SK-N-MC (cell line): ENCODE results near the gene PDHB.

Experiments used
- DNase-seq: peaks from one replicate; pipeline ENCODE4 v3.0.0-alpha.2; 2011; ENCODE audit warnings: low read depth, low spot score
- H3K27ac ChIP-seq: fragments of 200-600 bp; sonication (generic); 2 replicates; pipeline ENCODE4 v1.5.1; 2016; ENCODE audit warnings: mixed run types
- H3K36me3 ChIP-seq: fragments of 200-600 bp; sonication (generic); 2 replicates; pipeline ENCODE4 v1.6.1; 2017; ENCODE audit warnings: antibody characterized with exemption, low read length, mixed read lengths; ENCODE audit not compliant: insufficient read depth
- H3K4me3 ChIP-seq: fragments of 200-600 bp; sonication (generic); 2 replicates; pipeline ENCODE4 v1.5.1; 2016
- H3K9ac ChIP-seq: fragments of 200-600 bp; sonication (generic); 2 replicates; pipeline ENCODE4 v1.8.0; 2017; ENCODE audit warnings: mixed run types, mixed read lengths; ENCODE audit not compliant: insufficient read length
- H3K9me3 ChIP-seq: fragments of 200-600 bp; sonication (generic); 2 replicates; pipeline ENCODE4 v1.6.1; 2017; ENCODE audit warnings: low read depth, mild to moderate bottlenecking, antibody characterized with exemption, low read length, moderate library complexity, mixed read lengths
- EZH2 ChIP-seq: fragments of 200-600 bp; sonication (generic); IDR thresholded peaks from one replicate; pipeline ENCODE4 v1.6.1; 2017; ENCODE audit warnings: antibody characterized with exemption
- FOXP2 ChIP-seq: optimal IDR thresholded peaks from 2 replicates; pipeline ENCODE3; 2011; ENCODE audit warnings: mild to moderate bottlenecking, moderate library complexity; ENCODE audit not compliant: insufficient read depth; ENCODE audit errors: extremely low read length, control extremely low read depth
- POLR2AphosphoS5 ChIP-seq: IDR thresholded peaks from 2 replicates; pipeline ENCODE4 v1.6.1; 2012; ENCODE audit warnings: mild to moderate bottlenecking, low read depth, low read length, borderline replicate concordance

The PDHB gene

GRCh38 chr3:58429657-58430056 is 4.0 kb downstream of the PDHB start:
- no peak overlapping the region for H3K27ac ChIP-seq
- DNase-seq, result no peak
- H3K36me3 ChIP-seq, result peaks cover 53% of the 10 kb centered on the region
- H3K9ac ChIP-seq, result no peak overlapping the region
- H3K9me3 ChIP-seq, result no peaks in the 10 kb centered on the region
- H3K4me3 ChIP-seq, result no peak overlapping the region
- TF ChIP-seq FOXP2 (no peak), EZH2 (no peak)

- Histone ChIP-seq H3K27ac (no peak overlapping the region), H3K9ac (no peak overlapping the region), H3K36me3 (peaks cover 54% of the 10 kb centered on the region), H3K4me3 (no peak overlapping the region), H3K9me3 (no peaks in the 10 kb centered on the region)
- no peak for TF ChIP-seq EZH2
- no peak for TF ChIP-seq POLR2AphosphoS5
- no peak for TF ChIP-seq FOXP2
- DNase-seq, result no peak
Observed at GRCh38 chr3:58427661-58428361, 5.8 kb downstream of the PDHB start.

- H3K36me3 ChIP-seq, result peaks cover 44% of the 10 kb centered on the region
Observed at GRCh38 chr3:58425782-58426181, 7.8 kb downstream of the PDHB start.

GRCh38 chr3:58424613-58425012 is 9.0 kb downstream of the PDHB start:
- H3K36me3 ChIP-seq, result peaks cover 33% of the 10 kb centered on the region

More at GRCh38 chr3:58425782-58426181, 7.8 kb downstream of the PDHB start:
- TF ChIP-seq POLR2AphosphoS5 (no peak), EZH2 (no peak), FOXP2 (no peak)
- no peak overlapping the region for H3K4me3 ChIP-seq
- no peak overlapping the region for H3K9ac ChIP-seq
- no peak for DNase-seq
- H3K27ac ChIP-seq, result no peak overlapping the region
- H3K9me3 ChIP-seq, result no peaks in the 10 kb centered on the region

GRCh38 chr3:58422756-58423325 is 10.8 kb downstream of the PDHB start:
- DNase-seq, result no peak
- no peak overlapping the region for H3K27ac ChIP-seq
- no peak overlapping the region for H3K9ac ChIP-seq
- no peaks in the 10 kb centered on the region for H3K9me3 ChIP-seq
- H3K4me3 ChIP-seq, result no peak overlapping the region
- no peak for TF ChIP-seq FOXP2
- TF ChIP-seq EZH2, result no peak
- TF ChIP-seq POLR2AphosphoS5, result no peak
- peaks cover 17% of the 10 kb centered on the region; the same call in 1 of the 2 replicates for H3K36me3 ChIP-seq

More at GRCh38 chr3:58424613-58425012, 9.0 kb downstream of the PDHB start:
- Histone ChIP-seq H3K9ac (no peak overlapping the region), H3K9me3 (no peaks in the 10 kb centered on the region), H3K27ac (no peak overlapping the region), H3K4me3 (no peak overlapping the region)
- no peak for DNase-seq
- no peak for TF ChIP-seq POLR2AphosphoS5
- no peak for TF ChIP-seq EZH2
- no peak for TF ChIP-seq FOXP2

GRCh38 chr3:58421004-58421403 is 12.6 kb downstream of the PDHB start:
- Histone ChIP-seq H3K36me3 (peaks cover 9% of the 10 kb centered on the region; the same call in 1 of the 2 replicates), H3K9me3 (no peaks in the 10 kb centered on the region), H3K9ac (no peak overlapping the region), H3K27ac (no peak overlapping the region), H3K4me3 (no peak overlapping the region)
- DNase-seq, result no peak
- no peak for TF ChIP-seq FOXP2
- TF ChIP-seq POLR2AphosphoS5, result no peak
- no peak for TF ChIP-seq EZH2

- H3K4me3 ChIP-seq, result no peak overlapping the region
- DNase-seq, result no peak
- H3K9me3 ChIP-seq, result no peaks in the 10 kb centered on the region
- no peak overlapping the region for H3K27ac ChIP-seq
- peaks cover 4% of the 10 kb centered on the region; the same call in 1 of the 2 replicates for H3K36me3 ChIP-seq
- TF ChIP-seq EZH2 (no peak), POLR2AphosphoS5 (no peak), FOXP2 (no peak)
- H3K9ac ChIP-seq, result no peak overlapping the region
Observed at GRCh38 chr3:58419780-58420507, 13.7 kb downstream of the PDHB start.

GRCh38 chr3:58418227-58418626 is 15.4 kb downstream of the PDHB start:
- Histone ChIP-seq H3K9ac (no peak overlapping the region), H3K4me3 (no peak overlapping the region), H3K36me3 (no peaks in the 10 kb centered on the region; the same call in 1 of the 2 replicates), H3K9me3 (no peaks in the 10 kb centered on the region), H3K27ac (no peak overlapping the region)
- no peak for DNase-seq
- TF ChIP-seq FOXP2 (no peak), EZH2 (no peak), POLR2AphosphoS5 (no peak)

GRCh38 chr3:58417075-58417474 is 16.6 kb downstream of the PDHB start:
- Histone ChIP-seq H3K9me3 (no peaks in the 10 kb centered on the region), H3K27ac (no peak overlapping the region), H3K36me3 (no peaks in the 10 kb centered on the region), H3K4me3 (no peak overlapping the region), H3K9ac (no peak overlapping the region)
- TF ChIP-seq POLR2AphosphoS5, result no peak
- no peak for TF ChIP-seq FOXP2
- no peak for TF ChIP-seq EZH2
- no peak for DNase-seq
